ENCODE measurements around the gene INPP5A.
"Not testable (repeated sequence)": the region's sequence is repeated elsewhere in the genome, so short reads cannot be mapped to it uniquely, and the experiment has no call there.

INPP5A gene

DNA sequence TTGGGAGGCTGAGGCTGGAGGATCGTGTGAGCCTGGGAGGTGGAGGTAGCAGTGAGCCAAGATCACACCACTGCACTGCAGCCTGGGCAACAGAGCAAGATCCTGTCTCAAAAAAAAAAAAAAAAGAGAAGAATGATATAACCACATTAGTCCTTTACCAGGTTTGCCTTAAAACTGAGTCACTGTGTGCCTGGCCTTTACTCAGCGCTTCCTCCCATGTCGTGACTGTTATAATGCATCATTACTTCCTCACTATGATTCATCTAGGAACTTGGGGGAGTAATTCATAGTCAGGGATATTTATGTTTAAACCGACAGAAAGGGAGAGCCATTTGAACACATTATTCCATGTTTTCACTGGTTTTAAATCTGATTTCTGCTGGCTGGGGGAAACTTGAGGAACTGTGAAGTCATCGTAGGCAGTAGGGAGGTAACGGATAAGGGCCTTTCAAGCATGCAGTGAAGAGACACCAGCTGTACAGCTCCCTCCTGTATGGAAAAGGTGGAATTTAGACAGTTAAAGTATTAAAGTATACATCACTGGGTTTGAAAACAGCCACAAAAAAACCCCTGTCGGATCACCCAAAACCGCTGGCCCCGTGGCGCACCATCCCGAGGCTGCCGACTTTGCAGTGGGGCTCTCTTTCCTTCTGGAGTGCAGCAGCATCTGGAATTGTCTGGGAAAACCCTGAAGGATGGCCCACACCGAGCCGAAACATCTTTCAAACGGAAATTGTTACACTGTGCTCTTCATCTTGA lies 128.5 kb downstream of the INPP5A start:
- no peak for DNase-seq

DNA sequence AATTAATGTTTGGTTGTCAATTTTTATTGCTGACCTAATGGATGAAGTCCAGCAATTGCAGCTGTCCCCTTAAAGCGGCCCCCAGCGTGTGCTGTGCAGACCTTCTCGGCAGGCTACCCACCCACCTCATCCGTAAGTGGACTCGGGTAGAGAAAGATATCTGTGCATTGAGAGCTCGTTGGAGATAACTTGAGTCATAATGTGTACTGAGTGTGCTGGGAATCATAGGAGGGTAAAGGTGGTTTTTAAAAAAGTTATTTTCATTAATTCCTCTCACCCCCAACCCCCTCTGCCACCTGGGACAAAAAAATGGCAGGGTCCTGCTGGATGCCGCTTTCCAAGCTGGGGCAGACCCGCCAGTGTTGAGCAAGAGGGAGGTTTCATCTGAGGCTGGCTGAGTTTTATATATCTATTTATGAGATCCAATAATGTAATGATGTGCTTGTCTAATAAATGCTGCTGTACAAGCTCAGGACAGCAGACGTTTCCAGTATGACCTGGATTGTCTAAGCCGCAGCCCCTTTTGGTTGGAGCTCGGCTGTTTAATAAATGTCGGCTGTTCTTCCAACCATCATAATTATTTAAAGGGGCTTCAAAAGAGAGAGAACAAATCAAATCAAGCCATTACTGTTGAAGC lies 129.2 kb downstream of the INPP5A start:
- no peak for DNase-seq

DNA sequence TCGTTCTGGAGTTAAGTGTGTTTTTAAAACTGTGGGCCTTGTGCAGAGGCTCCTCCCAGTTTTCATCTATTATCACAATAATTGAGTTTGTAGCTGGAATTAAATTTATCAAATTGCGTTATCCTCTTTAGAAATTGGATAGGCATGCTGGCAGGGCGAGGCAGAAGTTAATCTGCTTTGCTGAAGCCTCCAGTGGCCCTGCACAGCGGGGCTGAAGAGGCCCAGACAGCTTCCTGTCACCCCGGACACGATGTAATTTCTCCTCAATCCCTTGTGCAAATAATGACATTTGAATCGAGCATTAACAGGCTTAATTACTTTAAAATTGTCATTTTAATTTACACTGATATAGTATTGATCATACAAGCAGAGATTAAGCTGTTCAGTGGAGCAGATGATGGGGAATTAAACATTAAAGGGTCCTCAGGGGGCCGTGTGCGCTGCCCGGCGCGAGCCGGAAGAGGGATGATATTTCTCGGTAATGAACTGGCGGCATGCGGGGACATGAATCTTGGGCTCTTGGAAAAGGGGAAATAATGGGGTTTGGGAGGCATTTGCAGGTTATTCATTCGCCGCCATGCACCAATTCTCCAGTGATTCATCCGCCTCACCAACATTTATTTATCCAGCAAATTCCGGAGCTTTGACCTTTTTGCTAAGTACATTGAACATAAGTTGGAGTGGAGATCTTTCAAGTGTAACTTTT lies 129.9 kb downstream of the INPP5A start:
- DNase-seq = no peak

- DNase-seq = no peak
Observed at GRCh38 chr10:132668048-132668394, 130.4 kb downstream of the INPP5A start.

DNA sequence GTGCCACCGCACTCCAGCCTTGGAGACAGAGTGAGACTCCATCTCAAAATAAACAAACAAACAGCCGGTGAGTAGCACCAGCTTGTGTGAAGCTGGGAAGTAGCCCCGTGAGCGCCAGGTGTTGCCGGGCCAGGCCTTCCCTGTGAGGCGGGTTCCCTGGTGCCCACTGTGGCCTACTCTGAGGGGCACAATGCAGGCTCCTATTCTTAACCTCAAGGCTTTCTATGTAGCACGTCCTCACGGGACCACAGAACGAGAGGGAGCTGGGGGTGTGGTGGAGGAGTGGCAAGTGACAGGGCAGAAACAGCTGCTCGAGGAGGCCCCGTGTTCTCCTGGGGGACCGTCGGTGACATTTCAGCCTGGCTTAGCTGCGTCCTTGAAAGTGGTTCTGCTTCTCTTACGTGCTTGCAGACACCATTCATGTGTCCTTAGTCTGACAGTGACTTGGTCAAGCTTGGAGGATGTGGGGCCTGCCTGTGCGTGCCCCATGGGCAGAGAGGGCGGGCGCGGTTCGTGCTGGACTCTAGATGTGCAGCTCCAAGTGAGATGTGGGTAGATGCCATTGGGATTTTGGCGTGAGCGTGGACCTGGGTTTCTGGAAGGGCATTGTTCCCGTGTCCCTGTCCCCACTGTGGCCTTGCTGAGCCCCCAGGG lies 131.7 kb downstream of the INPP5A start:
- no peak for DNase-seq

- DNase-seq = no peak
Observed at GRCh38 chr10:132670546-132671227, 133.1 kb downstream of the INPP5A start.

- DNase-seq = no peak
Observed at GRCh38 chr10:132671228-132672154, 133.9 kb downstream of the INPP5A start.

DNA sequence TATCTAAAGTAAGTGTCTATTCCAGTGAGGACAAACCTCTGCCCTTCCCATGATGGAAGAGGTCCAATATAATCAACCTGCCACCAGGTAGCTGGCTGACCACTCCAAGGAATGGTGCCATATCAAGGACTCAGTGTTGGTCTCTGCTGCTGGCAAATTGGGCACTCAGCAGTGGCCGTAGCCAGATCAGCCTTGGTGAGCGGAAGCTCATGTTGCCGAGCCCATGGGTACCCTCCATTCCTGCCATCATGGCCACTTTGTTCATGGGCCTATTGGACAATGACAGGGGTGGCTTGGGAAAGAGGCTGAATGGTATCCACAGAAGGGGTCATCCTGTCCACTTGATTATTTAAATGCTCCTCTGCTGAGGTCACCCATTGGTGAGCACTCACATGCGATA lies 136.2 kb downstream of the INPP5A start:
- DNase-seq = not testable (repeated sequence)

- DNase-seq = no peak
Observed at GRCh38 chr10:132674311-132674710, 136.7 kb downstream of the INPP5A start.

DNA sequence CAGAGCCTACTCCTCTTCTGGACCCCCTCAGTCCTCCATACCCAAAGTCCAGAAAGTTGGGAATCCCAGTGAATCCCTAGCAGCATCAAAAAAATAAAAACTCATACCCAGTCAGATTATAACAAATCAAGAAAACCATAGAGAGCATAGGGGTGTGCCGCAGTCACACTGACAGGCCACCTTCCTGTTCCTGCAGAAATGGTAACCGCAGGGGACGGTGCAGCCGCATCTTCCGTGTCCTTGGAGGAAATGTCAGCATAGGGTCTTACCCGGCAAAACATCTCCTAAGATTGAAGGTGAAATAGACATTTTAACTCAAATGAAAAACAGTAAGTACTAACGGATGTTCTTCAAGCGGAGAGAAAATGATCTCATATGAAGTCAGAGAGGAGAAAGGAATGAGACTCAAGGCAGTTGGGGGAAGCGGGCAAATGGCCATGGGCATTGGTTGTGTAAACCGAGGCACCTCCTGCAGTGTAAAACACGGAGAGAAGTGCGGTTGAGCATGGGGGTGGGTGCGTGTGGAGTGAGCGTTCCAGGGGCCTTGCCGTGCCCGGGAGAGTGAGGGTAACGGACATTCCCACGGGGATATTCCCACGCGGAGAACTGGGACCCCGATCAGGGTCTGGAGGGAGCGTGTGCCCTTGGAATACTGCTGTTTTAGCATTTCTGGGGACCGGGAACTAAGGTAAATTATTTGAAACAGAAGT lies 137.6 kb downstream of the INPP5A start:
- no peak for DNase-seq

GRCh38 chr10:132676193-132676891 lies 138.8 kb downstream of the INPP5A start:
- DNase-seq = no peak

GRCh38 chr10:132677096-132677472 lies 139.5 kb downstream of the INPP5A start:
- no peak for DNase-seq

DNA sequence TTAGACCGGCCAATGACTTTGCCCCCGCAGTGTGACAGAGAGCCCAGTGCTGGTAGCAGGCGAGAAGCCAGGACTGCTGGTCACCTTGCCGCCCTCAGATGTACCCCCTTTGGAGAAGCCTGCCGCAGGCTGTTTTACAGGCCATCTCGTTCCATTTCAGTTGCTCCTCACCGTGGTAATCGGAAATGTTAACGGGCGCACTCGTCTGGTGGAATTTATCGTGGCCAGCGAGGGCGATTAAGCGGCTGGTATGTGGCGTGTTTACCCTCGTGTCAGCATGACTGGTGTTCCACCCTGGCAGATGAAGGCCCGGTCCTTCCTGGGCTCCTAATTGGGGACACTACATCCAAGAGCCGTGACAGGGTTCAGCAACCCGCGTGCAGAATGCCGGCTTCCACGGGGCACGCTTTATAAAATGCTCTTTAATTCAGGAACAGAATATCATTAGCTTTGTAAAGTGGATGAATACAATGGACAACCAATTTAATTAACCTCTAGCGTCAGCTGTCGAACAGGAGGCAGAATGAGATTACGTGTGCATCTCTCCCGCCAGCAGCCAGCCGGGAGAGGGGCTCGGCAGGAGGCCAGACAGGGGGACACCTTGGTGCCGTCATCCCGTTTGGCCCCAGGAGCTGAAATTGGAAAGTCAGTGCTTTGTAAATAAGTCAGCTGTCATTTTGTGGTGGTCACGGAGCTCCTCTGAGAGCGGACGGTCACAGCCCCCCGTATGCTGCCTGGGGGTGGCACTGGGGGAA lies 140.1 kb downstream of the INPP5A start:
- no peak for DNase-seq

- DNase-seq = no peak
Observed at GRCh38 chr10:132678436-132679216, 141.0 kb downstream of the INPP5A start.

DNA sequence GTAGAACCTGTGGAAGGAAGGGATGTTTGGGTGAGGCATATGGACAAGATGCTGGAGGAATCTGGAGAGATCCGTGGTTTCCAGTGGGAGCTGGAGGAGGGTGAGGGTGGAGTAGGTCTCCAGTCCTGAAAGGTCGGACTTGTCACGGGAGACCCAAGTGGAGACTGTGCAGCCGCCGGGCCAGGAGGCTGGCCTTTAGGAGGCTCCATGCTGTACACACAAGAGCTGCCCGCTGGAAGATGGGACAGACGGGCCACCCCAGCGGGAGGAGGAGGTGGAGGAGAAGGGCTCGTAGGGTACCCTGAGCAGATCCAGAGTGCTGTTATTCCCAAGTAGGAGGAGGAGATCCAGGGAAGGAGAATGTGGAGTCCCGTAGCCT lies 141.6 kb downstream of the INPP5A start:
- no peak for DNase-seq

DNA sequence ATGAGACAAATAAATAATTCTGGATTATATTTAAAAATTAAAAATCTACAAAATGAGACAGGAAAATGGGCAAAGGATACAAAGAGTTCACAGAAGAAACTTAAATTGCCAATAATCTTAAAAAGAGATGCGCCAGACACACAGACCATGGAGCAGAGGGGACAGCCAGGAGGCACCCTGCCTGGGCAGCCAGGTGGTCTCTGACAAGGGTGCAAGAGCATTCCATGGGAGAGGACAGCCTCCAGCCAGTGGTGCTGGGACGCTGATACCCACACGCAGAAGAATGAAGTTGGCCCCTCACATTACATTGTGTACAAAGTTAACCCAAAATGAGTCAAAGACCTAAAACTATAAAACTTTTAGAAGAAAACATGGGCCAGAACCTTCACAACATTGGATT lies 142.1 kb downstream of the INPP5A start:
- DNase-seq = no peak

- DNase-seq = not testable (repeated sequence)
Observed at GRCh38 chr10:132680741-132681140, 143.2 kb downstream of the INPP5A start.

GRCh38 chr10:132681858-132682755 lies 144.5 kb downstream of the INPP5A start:
- no peak for DNase-seq
